ENCODE measurements around the gene DOCK6. TPM values are rescaled to one million over a fixed set of nuclear protein-coding genes. Genes with fewer than 3 reads are reported as not detected.

DOCK6 gene
- total RNA-seq, 1 donor from 2014 or later: 56.8 TPM

DNA sequence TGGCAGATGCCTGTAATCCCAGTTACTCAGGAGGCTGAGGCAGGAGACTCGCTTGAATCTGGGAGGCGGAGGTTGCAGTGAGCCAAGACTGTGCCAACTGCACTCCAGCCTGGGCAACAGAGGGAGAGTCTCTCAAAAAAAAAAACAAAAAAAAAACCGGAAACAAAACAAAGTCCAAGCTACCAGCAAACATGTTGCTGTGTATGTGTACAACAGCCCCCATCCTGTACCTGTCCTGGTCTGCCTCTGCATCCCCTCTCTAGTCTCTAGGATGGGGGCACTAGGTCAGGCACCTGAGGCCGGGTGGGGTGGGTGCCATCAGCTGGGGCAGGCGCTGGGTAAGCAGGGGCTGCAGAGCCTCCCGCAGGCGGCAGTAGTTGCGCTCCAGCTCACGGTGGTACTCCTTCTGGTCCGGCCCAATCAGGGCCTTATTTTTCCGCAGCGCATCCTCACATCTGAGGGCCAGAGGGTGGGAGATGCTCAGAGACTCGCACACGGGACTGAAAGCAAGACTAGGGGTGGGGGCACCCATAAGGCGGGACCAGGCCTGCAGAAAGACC is 62.2 kb downstream of the DOCK6 start:
- DNase-seq (ENCODE audit: low read depth): no peak
- TF ChIP-seq, protein P1, sequence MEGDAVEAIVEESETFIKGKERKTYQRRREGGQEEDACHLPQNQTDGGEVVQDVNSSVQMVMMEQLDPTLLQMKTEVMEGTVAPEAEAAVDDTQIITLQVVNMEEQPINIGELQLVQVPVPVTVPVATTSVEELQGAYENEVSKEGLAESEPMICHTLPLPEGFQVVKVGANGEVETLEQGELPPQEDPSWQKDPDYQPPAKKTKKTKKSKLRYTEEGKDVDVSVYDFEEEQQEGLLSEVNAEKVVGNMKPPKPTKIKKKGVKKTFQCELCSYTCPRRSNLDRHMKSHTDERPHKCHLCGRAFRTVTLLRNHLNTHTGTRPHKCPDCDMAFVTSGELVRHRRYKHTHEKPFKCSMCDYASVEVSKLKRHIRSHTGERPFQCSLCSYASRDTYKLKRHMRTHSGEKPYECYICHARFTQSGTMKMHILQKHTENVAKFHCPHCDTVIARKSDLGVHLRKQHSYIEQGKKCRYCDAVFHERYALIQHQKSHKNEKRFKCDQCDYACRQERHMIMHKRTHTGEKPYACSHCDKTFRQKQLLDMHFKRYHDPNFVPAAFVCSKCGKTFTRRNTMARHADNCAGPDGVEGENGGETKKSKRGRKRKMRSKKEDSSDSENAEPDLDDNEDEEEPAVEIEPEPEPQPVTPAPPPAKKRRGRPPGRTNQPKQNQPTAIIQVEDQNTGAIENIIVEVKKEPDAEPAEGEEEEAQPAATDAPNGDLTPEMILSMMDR (IDR thresholded peaks at IDR 0.05; ENCODE audit: insufficient read depth, low read length, poor library complexity, severe bottlenecking): no peak
- Histone ChIP-seq H3K36me3 (ENCODE audit: control insufficient read depth, insufficient read depth, low read length) (peaks cover 1% of the 10 kb centered on the region), H3K4me3 (ENCODE audit: low read depth, low read length) (no peak overlapping the region), H3K27me3 (ENCODE audit: control insufficient read depth, insufficient read depth, low read length) (no peaks in the 10 kb centered on the region)

DNA sequence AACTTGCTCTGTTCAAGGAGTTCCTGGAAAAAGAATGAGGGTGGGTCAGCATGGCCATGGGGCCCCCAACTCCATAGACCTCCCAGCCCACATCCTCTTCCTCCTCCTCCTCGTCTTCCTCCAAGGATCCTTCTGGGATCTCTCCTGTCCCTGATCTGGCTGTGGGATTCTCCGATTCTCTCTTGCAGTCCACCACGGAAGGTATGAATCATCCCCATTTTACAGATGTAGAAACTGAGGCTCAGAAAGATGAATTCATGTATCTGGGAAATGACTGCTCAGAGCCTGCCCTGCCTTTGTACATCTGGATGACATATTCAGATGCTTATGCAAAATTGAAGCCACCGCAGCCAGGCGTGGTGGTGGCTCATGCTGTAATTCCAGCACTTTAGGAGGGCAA is 62.8 kb downstream of the DOCK6 start:
- Histone ChIP-seq H3K36me3 (ENCODE audit: control insufficient read depth, insufficient read depth, low read length) (peaks cover 1% of the 10 kb centered on the region), H3K4me3 (ENCODE audit: low read depth, low read length) (no peak overlapping the region), H3K27me3 (ENCODE audit: control insufficient read depth, insufficient read depth, low read length) (no peaks in the 10 kb centered on the region)
- DNase-seq (ENCODE audit: low read depth): no peak
- TF ChIP-seq, protein P1 (IDR thresholded peaks at IDR 0.05; ENCODE audit: insufficient read depth, low read length, poor library complexity, severe bottlenecking): no peak

DNA sequence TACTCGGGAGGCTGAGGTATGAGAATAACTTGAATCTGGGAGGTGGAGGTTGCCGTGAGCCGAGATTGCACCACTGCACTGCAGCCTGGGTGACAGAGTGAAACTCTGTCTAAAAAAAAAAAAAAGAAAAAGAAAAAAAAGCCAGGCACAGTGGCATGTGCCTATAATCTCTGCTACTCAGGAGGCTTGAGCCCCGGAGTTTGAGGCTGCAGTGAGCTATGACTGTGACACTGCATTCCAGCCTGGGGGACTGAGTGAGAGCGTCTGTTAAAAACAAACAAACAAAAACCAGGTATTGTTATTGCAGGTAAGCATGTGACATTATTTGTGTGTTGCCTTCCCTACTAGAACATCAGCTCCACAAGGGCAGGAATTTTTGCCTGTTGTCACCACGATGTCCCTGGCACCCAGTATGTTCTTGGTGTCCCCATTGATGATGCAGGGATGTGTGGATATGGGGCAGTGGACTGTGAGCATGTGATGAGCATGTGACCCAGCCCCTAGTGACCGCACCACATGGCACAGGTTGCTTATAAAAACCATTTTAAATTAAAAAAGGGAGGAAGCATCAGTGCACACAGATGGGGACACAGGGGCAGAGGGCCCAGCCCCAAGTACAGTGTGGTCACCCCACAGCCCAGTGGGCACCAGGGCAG is 63.4 kb downstream of the DOCK6 start:
- Histone ChIP-seq H3K27me3 (ENCODE audit: control insufficient read depth, insufficient read depth, low read length) (no peaks in the 10 kb centered on the region), H3K36me3 (ENCODE audit: control insufficient read depth, insufficient read depth, low read length) (peaks cover 1% of the 10 kb centered on the region), H3K4me3 (ENCODE audit: low read depth, low read length) (no peak overlapping the region)
- DNase-seq (ENCODE audit: low read depth): no peak
- TF ChIP-seq, protein P1 (IDR thresholded peaks at IDR 0.05; ENCODE audit: insufficient read depth, low read length, poor library complexity, severe bottlenecking): no peak

DNA sequence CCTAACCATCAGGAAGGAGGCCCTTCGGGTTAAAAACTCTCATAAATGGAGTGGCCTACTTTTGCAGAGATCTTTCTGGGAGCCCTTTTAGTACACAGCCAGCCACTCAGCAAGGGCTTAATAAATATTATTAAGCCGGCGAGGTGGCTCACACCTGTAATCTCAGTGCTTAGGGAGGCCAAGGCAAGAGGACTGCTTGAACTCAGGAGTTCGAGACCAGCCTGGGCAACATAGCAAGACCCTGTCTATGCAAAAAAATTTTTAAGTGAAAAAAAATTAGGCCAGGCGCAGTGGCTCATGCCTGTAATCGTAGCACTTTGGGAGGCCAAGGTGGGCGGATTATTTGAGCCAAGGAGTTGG is 64.2 kb downstream of the DOCK6 start:
- no peak overlapping the region for H3K4me3 ChIP-seq (ENCODE audit: low read depth, low read length)
- TF ChIP-seq, protein P1 (IDR thresholded peaks at IDR 0.05; ENCODE audit: insufficient read depth, low read length, poor library complexity, severe bottlenecking): no peak

DNA sequence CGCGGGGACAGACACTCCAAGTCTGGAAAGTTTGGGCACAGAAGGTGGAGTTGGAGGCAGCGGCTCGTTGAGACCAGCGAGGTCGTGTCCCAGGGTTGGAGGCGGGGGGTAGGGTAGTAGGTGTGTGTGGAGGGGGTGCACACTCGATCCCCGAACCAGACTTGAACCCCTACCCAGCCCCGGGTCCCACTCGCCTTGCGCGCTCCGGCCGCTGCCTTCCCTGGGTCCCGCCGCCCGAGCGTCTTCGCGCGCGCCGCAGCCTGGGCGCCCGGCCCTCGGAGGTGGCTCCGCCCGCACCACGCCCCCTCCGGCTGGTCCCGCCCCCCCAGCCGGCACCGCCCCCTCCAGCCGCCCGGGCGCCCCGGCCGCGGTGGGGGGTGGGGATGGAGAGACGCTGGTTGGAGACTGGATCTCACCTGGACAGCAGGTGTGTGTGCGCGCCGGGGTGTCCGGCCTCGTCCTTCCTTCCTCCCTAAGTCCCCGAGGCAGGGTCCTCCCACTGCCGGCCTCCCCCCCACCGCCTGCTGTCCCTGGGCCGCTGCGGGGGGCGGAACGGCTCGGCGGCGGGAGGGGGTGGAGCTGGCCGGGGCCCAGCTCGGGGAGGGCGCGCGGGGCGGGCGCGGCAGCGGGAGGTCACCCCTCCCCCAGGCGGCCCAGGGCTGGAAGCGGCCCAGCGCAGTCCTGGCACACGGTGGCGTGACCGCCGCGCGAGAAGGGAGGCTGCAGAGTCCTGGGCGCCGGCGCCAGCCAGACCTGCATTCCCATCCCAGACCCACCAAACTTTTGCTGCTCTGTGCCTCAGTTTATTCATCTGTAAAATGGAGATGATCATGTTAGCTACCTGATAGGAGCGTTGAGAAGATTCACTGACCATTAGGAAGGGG is 64.8 kb downstream of the DOCK6 start, which contains the start of gene KANK2:
Gene KANK2, minus strand, starts transcription at position 255 of the 884 bp plus-strand sequence. CDS start 3,034 bp downstream, outside the sequence.
- Histone ChIP-seq H3K36me3 (ENCODE audit: control insufficient read depth, insufficient read depth, low read length) (peaks cover 1% of the 10 kb centered on the region), H3K4me3 (ENCODE audit: low read depth, low read length) (peak within 1 kb of the TSS; percentile 90), H3K27me3 (ENCODE audit: control insufficient read depth, insufficient read depth, low read length) (no peaks in the 10 kb centered on the region)
- TF ChIP-seq, protein P1 (IDR thresholded peaks at IDR 0.05; ENCODE audit: insufficient read depth, low read length, poor library complexity, severe bottlenecking): no peak
- DNase-seq (ENCODE audit: low read depth): no peak

More for the DNA sequence above, 64.2 kb downstream of the DOCK6 start:
- Histone ChIP-seq H3K36me3 (ENCODE audit: control insufficient read depth, insufficient read depth, low read length) (peaks cover 1% of the 10 kb centered on the region), H3K27me3 (ENCODE audit: control insufficient read depth, insufficient read depth, low read length) (no peaks in the 10 kb centered on the region)
- no peak for DNase-seq (ENCODE audit: low read depth)

All from kidney epithelial cell (primary cell).